Karpas-422 (cell line): ENCODE measurements around the gene SETD1B. TPM values are rescaled to one million over a fixed set of nuclear protein-coding genes. Genes with fewer than 3 reads are reported as not detected.

Experiments
- DNase-seq: peaks from one replicate; pipeline ENCODE4 v3.0.0-alpha.2; 2015
- H2AFZ ChIP-seq: fragments of 200-600 bp; sonication (generic); 2 replicates; pipeline ENCODE4 v1.6.1; 2014; ENCODE audit warnings: antibody characterized with exemption, low read length, mixed read lengths
- H3K27ac ChIP-seq: fragments of 200-600 bp; sonication (generic); 2 replicates; pipeline ENCODE4 v1.5.1; 2014; ENCODE audit warnings: mild to moderate bottlenecking, low read length, moderate library complexity
- H3K27me3 ChIP-seq: fragments of 200-600 bp; sonication (generic); 2 replicates; pipeline ENCODE4 v1.6.1; 2014; ENCODE audit warnings: low read length, mixed read lengths
- H3K36me3 ChIP-seq: fragments of 200-600 bp; sonication (generic); 2 replicates; pipeline ENCODE4 v1.6.1; 2014; ENCODE audit warnings: low read length, mixed read lengths; ENCODE audit not compliant: insufficient read depth
- H3K4me1 ChIP-seq: fragments of 200-600 bp; sonication (generic); 2 replicates; pipeline ENCODE4 v1.6.1; 2014; ENCODE audit warnings: mild to moderate bottlenecking, low read length, mixed read lengths
- H3K4me2 ChIP-seq: fragments of 200-600 bp; sonication (generic); 2 replicates; pipeline ENCODE4 v1.6.1; 2014; ENCODE audit warnings: low read length, low read depth, mild to moderate bottlenecking; ENCODE audit not compliant: poor library complexity, severe bottlenecking
- H3K4me3 ChIP-seq: fragments of 200-600 bp; sonication (generic); 2 replicates; pipeline ENCODE4 v1.5.1; 2014; ENCODE audit warnings: mild to moderate bottlenecking, antibody characterized with exemption, low read length, mixed read lengths
- H3K79me2 ChIP-seq: fragments of 200-600 bp; sonication (generic); 2 replicates; pipeline ENCODE4 v1.6.1; 2014; ENCODE audit warnings: mild to moderate bottlenecking, low read length, mixed read lengths
- H3K9ac ChIP-seq: fragments of 200-600 bp; sonication (generic); 2 replicates; pipeline ENCODE4 v1.6.0; 2014; ENCODE audit warnings: low read length
- H3K9me2 ChIP-seq: fragments of 200-600 bp; sonication (generic), shearing (Covaris generic); replicated peaks from 2 replicates; pipeline ENCODE4 v1.6.0; 2014; ENCODE audit warnings: mild to moderate bottlenecking, low read length, moderate library complexity; ENCODE audit not compliant: insufficient read depth
- H3K9me3 ChIP-seq: fragments of 300-700, 200-600 bp; sonication (generic); 2 replicates; pipeline ENCODE4 v1.6.1; 2014; ENCODE audit warnings: low read length, mixed read lengths
- H4K20me1 ChIP-seq: fragments of 200-600 bp; sonication (generic); 2 replicates; pipeline ENCODE4 v1.6.1; 2014; ENCODE audit warnings: mild to moderate bottlenecking, antibody characterized with exemption, low read length, low read depth; ENCODE audit not compliant: insufficient read depth
- total RNA-seq: library from RNA; depleted of rRNA; stranded (reverse); fragments of >200 nt; shearing (Covaris generic); gene quantifications from 2 replicates; pipeline ENCODE4 v1.2.3, GENCODE V29; 2014; ENCODE audit warnings: low replicate concordance

SETD1B gene
- total RNA-seq, 1 experiment from 2014 or later: 2.1 TPM

- Histone ChIP-seq H4K20me1 (no peaks in the 10 kb centered on the region), H3K4me3 (no peak overlapping the region), H3K36me3 (no peaks in the 10 kb centered on the region), H2AFZ (no peak overlapping the region), H3K9me2 (no peaks in the 10 kb centered on the region), H3K79me2 (no peaks in the 10 kb centered on the region), H3K27ac (no peak overlapping the region), H3K4me1 (no peaks in the 10 kb centered on the region), H3K4me2 (no peak overlapping the region), H3K9me3 (no peaks in the 10 kb centered on the region), H3K9ac (no peak overlapping the region), H3K27me3 (no peaks in the 10 kb centered on the region)
- DNase-seq: no peak
Observed at GRCh38 chr12:121819212-121819949, 15.6 kb downstream of the SETD1B start.

GRCh38 chr12:121820056-121820455 lies 16.2 kb downstream of the SETD1B start:
- Histone ChIP-seq H3K9me3 (no peaks in the 10 kb centered on the region), H2AFZ (no peak overlapping the region), H3K9me2 (no peaks in the 10 kb centered on the region), H3K4me2 (no peak overlapping the region), H4K20me1 (no peaks in the 10 kb centered on the region), H3K4me3 (no peak overlapping the region), H3K27me3 (no peaks in the 10 kb centered on the region), H3K4me1 (no peaks in the 10 kb centered on the region), H3K36me3 (no peaks in the 10 kb centered on the region), H3K9ac (no peak overlapping the region), H3K27ac (no peak overlapping the region), H3K79me2 (no peaks in the 10 kb centered on the region)
- DNase-seq: no peak

- H3K36me3 ChIP-seq: no peaks in the 10 kb centered on the region
- no peaks in the 10 kb centered on the region for H4K20me1 ChIP-seq
Observed at GRCh38 chr12:121822393-121823100, 18.7 kb downstream of the SETD1B start.

GRCh38 chr12:121823101-121823726 lies 19.4 kb downstream of the SETD1B start:
- no peaks in the 10 kb centered on the region for H4K20me1 ChIP-seq
- no peaks in the 10 kb centered on the region for H3K9me2 ChIP-seq
- no peaks in the 10 kb centered on the region for H3K9me3 ChIP-seq
- H3K27ac ChIP-seq: no peak overlapping the region
- no peaks in the 10 kb centered on the region for H3K36me3 ChIP-seq
- no peaks in the 10 kb centered on the region for H3K27me3 ChIP-seq
- H3K79me2 ChIP-seq: no peaks in the 10 kb centered on the region
- DNase-seq: no peak
- H3K4me3 ChIP-seq: no peak overlapping the region
- no peaks in the 10 kb centered on the region for H3K4me1 ChIP-seq
- no peak overlapping the region for H3K9ac ChIP-seq
- no peak overlapping the region for H3K4me2 ChIP-seq
- H2AFZ ChIP-seq: no peak overlapping the region

More at GRCh38 chr12:121822393-121823100, 18.7 kb downstream of the SETD1B start:
- H2AFZ ChIP-seq: no peak overlapping the region
- no peaks in the 10 kb centered on the region for H3K9me2 ChIP-seq
- H3K9ac ChIP-seq: no peak overlapping the region
- no peaks in the 10 kb centered on the region for H3K79me2 ChIP-seq
- H3K27ac ChIP-seq: no peak overlapping the region
- H3K4me1 ChIP-seq: no peaks in the 10 kb centered on the region
- no peak overlapping the region for H3K4me2 ChIP-seq
- H3K4me3 ChIP-seq: no peak overlapping the region
- H3K27me3 ChIP-seq: no peaks in the 10 kb centered on the region
- no peak for DNase-seq
- no peaks in the 10 kb centered on the region for H3K9me3 ChIP-seq

GRCh38 chr12:121823727-121824115 lies 19.9 kb downstream of the SETD1B start:
- H2AFZ ChIP-seq: no peak overlapping the region
- no peaks in the 10 kb centered on the region for H3K9me3 ChIP-seq
- H3K9me2 ChIP-seq: no peaks in the 10 kb centered on the region
- no peaks in the 10 kb centered on the region for H3K36me3 ChIP-seq
- no peak overlapping the region for H3K27ac ChIP-seq
- H3K27me3 ChIP-seq: no peaks in the 10 kb centered on the region
- no peak overlapping the region for H3K4me2 ChIP-seq
- H3K9ac ChIP-seq: no peak overlapping the region
- H4K20me1 ChIP-seq: no peaks in the 10 kb centered on the region
- H3K79me2 ChIP-seq: no peaks in the 10 kb centered on the region
- H3K4me1 ChIP-seq: no peaks in the 10 kb centered on the region
- no peak overlapping the region for H3K4me3 ChIP-seq
- DNase-seq: no peak

- Histone ChIP-seq H3K4me2 (no peak overlapping the region), H4K20me1 (no peaks in the 10 kb centered on the region), H3K9me3 (no peaks in the 10 kb centered on the region), H3K4me1 (peaks cover 10% of the 10 kb centered on the region), H3K9ac (no peak overlapping the region), H3K27me3 (no peaks in the 10 kb centered on the region), H3K79me2 (no peaks in the 10 kb centered on the region), H2AFZ (no peak overlapping the region), H3K9me2 (no peaks in the 10 kb centered on the region), H3K4me3 (no peak overlapping the region), H3K27ac (no peak overlapping the region), H3K36me3 (no peaks in the 10 kb centered on the region)
- no peak for DNase-seq
Observed at GRCh38 chr12:121825041-121825523, 21.3 kb downstream of the SETD1B start.

- Histone ChIP-seq H4K20me1 (no peaks in the 10 kb centered on the region), H2AFZ (no peak overlapping the region), H3K79me2 (no peaks in the 10 kb centered on the region)
Observed at GRCh38 chr12:121826318-121827150, 22.7 kb downstream of the SETD1B start.

More at GRCh38 chr12:121826318-121827150, 22.7 kb downstream of the SETD1B start:
- Histone ChIP-seq H3K9me3 (no peaks in the 10 kb centered on the region), H3K27me3 (no peaks in the 10 kb centered on the region), H3K4me3 (no peak overlapping the region), H3K9me2 (no peaks in the 10 kb centered on the region), H3K36me3 (no peaks in the 10 kb centered on the region), H3K4me1 (peaks cover 10% of the 10 kb centered on the region), H3K4me2 (no peak overlapping the region), H3K9ac (no peak overlapping the region), H3K27ac (no peak overlapping the region)
- no peak for DNase-seq
